HG02642 (cell line): ENCODE data around the gene JMJD8.

Source experiments
- ATAC-seq: cut with Tn5 transposase; IDR thresholded peaks from one replicate; pipeline ENCODE4 v1.9.1; 2021; ENCODE audit warnings: mild to moderate bottlenecking; ENCODE audit not compliant: unreplicated experiment, poor library complexity

The JMJD8 gene

DNA sequence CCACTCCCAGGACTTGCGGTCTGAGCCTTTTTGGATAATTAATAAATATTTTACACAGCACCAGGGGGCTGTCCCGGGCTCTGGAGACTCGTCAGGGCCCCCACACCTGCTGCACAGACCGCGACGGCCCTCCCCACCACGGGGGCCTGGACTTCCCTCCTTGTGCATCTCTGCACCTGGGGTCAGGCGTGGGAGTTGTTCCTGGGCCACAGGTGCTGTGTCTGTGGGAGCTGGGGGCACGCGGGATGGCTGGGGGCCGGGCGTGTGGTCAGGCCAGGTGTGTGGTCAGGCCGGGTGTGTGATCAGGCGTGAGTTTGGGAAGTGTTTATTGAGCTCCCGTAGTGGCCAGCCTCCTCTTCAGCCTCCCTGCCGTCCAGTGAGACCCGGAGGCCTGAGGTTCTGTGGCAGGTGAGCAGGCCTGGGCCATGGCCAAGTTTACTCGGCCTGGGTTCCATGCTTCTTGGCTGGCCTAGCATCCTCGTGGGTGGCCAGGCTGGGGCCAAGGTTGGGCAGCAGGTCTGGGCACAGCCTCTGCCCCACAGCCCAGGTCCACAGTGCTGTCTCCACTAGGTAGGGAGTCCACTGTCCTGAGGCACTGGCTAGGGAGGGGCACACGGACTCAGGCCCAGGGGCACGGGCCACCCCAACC, 5.8 kb downstream of the JMJD8 start:
- no peak for ATAC-seq

DNA sequence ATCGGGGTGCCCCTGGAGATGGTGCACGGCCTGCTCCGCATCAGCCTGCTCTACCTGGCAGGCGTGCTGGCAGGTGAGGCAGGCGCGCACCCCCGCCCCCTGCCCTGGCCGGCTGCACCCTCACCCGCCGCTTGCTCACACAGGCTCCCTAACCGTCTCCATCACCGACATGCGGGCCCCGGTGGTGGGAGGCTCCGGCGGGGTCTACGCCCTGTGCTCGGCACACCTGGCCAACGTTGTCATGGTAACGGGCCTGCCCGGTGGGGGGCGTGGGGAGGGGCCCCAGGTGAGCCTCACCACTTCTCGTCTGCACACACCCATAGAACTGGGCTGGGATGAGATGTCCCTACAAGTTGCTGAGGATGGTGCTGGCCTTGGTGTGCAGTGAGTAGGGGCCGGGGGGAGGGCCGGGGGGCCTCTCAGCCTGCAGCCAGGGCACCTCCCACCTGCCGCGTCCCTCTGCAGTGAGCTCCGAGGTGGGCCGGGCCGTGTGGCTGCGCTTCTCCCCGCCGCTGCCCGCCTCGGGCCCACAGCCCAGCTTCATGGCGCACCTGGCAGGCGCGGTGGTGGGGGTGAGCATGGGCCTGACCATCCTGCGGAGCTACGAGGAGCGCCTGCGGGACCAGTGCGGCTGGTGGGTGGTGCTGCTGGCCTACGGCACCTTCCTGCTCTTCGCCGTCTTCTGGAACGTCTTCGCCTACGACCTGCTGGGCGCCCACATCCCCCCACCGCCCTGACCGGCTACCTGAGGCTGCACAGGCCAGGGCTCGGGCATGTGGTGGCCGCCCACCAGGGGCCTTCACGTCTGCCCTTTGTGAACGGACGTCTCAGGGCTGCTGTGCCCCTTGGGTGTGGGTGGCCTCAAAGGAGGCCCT, 6.6 kb downstream of the JMJD8 start:
- ATAC-seq: no peak

DNA sequence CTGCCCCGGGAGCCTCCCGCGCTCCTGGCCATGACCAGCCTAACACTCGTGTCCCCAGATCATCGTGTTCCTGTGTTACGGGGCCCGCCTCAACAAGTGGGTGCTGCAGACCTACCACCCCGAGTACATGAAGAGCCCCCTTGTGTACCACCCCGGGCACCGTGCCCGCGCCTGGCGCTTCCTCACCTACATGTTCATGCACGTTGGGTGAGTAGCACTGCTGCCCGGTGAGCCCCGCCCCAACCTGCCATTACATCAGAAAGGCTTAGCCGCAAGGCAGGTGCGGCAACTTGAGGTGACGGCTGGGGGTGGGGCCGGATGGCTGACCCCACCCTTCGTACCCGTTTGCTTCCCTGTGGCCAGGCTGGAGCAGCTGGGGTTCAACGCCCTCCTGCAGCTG, 7.2 kb downstream of the JMJD8 start:
- no peak for ATAC-seq

DNA sequence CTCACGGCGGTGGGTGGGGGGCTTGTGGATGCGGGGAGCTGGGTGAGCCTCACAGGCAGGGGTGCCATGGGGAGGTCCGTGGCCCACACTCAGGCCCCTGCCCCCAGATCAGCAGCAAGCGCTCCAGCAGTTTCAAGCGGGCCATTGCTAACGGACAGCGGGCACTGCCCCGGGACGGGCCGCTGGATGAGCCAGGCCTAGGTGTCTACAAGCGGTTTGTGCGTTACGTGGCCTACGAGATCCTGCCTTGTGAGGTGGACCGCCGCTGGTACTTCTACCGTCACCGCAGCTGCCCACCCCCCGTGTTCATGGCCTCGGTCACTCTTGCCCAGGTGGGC, 7.6 kb downstream of the JMJD8 start:
- ATAC-seq: no peak

DNA sequence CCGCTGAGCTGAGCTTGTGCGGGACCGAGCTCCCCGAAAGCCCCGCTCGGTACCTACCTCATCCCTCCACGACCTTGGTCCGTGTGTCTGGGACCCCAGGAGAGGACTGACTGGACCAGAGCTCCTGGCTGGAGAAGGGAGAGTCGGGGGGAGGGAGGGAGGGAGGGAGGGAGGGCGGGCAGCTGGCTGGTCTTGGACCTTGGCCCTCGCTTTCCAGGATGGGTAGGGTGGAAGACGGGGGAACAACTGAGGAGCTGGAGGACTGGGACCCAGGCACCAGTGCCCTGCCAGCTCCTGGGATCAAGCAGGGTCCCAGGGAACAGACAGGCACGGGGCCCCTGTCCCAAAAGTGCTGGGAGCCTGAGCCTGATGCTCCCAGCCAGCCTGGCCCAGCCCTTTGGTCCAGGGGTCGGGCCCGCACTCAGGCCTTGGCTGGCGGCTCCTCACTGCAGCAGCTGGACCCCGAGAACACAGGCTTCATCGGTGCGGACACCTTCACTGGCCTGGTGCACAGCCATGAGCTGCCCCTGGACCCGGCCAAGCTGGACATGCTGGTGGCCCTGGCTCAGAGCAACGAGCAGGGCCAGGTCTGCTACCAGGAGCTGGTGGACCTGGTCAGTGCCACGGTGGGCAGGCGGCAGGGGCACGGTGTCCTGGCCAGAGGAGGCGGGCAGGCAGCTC, 8.1 kb downstream of the JMJD8 start:
- no peak for ATAC-seq

DNA sequence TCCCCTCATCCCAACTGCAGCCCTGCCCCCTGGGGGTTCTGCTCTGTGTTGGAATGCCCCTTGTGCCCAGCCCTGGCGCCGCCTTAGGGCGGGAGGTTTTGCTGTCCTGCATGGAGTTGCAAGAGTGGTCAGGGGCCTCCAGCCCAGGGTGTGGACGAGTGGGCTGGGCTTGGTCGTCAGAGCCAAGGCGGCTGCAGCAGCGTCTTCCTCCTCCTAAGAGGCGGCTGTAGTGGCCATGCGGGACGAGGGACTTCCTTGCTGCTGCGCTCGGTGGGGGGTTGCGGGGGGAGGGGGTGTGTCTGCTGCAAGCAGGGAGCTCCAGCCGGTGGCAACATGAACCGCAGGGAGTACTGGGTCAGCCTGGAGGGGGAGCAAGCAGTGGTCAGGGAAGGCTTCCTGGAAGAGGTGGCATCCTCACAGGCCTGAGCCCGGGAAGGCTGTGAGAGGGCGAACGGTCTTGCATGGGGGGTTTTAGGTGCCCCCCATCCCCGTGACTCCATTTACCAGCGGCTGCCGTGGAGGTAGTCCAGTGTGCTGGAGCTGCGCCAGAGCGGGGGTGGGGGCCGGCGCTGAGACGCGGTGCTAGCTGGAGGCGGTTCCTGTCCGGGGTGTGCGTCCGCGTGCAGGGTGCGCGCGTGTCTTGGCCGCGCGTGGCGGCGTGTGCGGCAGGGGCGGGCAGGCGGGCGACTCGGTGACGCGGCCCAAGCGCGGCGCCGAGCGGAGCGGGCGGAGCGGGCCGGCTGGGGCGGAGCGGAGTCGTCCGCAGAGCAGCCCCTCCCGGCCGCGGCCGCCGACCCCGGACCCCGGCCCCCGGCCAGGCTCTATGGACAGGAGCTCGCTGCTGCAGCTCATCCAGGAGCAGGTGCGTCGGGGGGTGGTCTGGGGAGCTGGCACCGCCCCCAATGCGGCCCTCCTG, 8.9 kb downstream of the JMJD8 start, which contains the start of gene RHBDL1:
Gene RHBDL1 (plus strand): TSS at position 704 of the 916 bp plus-strand sequence. CDS start 120 bp downstream, at position 824.
- no peak for ATAC-seq

DNA sequence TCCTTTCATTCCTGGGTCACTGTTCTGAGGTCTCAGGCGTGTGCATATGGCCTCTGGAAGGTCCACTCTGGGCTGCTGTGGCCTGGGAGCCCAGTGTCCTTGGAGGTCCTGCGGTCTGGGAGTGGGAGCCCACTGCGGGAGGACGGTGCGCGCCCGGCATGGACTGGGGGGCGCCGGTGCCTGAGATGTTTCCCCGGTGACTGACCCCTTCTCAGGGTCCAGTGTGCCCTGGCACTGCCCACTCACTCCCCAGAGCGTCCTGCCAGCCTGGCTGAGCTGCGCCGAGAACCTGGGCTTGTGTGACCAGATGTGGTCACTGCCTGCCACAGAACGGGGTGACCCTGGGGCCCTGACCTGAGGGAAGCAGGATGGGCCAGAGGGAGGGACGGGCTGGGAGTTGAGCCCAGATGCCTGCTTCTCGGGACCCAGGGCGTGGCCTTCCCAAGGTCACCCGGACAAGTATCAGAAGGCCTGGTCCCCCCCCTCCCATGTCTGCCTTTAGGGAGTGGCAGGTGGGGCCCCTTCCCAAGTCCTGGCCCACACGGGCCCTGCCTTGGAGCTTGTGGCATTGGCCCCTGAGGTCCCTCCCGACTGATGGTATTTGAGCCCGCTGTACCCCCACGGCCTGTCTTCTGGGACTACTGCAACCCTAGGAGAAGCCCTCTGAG, 9.8 kb downstream of the JMJD8 start:
- no peak for ATAC-seq

DNA sequence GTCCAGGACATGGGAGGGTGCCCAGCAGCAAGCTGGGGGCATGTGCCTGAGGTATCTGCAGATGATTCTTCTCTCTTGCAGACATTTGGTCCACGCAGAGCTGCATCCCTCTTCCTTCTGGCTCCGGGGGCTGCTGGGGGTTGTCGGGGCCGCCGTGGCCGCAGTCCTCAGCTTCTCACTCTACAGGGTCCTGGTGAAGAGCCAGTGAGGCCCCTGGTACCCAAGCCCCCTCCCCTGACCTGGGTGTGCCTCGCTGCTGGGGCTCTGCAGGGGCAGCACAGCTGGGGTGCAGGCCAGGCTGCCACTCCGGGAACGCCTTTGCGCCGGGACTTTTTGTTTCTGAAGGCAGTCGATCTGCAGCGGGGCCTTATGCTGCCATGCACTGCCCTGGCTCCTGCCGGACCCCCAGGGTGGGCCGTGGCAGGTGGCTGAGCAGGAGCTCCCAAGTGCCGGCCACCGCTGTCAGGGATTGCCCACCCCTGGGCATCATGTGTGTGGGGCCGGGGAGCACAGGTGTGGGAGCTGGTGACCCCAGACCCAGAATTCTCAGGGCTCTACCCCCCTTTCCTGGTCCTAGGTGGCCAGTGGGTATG, 10.6 kb downstream of the JMJD8 start:
- no peak for ATAC-seq

DNA sequence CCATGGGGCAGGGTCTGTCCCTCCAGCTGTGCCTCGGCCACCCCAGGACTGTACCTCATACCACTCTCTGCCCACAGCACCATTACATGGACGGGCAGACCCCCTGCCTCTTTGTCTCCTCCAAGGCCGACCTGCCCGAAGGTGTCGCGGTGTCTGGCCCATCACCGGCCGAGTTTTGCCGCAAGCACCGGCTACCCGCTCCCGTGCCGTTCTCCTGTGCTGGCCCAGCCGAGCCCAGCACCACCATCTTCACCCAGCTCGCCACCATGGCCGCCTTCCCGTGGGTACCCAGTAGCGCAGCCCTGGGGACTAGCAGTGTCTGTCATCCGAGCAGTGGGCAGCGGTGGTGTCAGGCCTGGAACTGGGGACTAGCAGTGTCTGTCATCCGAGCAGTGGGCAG, 11.3 kb downstream of the JMJD8 start:
- ATAC-seq: no peak

DNA sequence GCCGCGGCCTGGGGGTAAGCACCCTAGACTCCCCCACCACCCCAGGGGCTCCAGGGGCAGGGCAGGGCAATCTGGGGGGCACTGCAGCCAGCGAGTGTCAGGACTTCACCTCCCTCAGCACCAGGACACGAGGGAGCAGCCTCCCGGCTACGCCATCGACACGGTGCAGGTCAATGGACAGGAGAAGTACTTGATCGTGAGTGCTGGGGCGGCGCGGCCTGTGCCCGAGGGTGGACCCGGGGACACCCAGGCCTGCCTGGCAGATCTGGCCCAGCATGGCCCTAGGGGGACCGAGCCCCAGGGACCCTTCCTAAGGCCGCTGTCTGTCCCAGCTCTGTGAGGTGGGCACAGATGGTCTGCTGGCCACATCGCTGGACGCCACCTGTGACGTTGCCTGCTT, 11.8 kb downstream of the JMJD8 start:
- no peak for ATAC-seq

DNA sequence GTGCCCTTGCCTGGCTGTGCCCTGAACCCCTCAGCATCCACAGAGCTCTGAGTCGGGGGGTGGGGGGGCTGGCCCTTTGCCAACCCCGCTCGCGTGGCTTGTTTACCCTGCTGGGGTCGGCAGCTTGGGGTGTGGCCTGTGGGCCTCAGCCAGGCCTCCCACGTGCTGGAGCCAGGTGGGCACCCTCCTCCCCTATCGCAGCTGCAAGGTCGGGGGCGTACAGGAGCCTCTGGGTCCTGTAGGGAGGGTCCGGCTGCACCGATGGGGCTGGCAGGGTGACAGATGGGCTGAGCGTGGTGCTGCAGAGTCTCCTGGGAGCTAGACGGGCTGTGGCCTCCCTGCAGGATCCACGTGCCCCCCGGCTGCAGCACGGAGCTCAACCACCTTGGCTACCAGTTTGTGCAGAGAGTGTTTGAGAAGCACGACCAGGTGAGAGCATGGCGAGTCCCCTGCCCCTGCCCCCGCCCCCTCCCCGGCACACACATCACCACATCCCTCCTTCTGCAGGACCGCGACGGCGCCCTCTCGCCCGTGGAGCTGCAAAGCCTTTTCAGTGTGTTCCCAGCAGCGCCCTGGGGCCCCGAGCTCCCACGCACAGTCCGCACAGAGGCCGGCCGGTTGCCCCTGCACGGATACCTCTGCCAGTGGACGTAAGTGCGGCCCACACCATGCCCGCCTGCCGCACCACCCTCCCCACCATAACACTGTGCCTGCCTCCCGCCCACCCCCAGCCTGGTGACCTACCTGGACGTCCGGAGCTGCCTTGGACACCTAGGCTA, 12.6 kb downstream of the JMJD8 start:
- no peak for ATAC-seq

DNA sequence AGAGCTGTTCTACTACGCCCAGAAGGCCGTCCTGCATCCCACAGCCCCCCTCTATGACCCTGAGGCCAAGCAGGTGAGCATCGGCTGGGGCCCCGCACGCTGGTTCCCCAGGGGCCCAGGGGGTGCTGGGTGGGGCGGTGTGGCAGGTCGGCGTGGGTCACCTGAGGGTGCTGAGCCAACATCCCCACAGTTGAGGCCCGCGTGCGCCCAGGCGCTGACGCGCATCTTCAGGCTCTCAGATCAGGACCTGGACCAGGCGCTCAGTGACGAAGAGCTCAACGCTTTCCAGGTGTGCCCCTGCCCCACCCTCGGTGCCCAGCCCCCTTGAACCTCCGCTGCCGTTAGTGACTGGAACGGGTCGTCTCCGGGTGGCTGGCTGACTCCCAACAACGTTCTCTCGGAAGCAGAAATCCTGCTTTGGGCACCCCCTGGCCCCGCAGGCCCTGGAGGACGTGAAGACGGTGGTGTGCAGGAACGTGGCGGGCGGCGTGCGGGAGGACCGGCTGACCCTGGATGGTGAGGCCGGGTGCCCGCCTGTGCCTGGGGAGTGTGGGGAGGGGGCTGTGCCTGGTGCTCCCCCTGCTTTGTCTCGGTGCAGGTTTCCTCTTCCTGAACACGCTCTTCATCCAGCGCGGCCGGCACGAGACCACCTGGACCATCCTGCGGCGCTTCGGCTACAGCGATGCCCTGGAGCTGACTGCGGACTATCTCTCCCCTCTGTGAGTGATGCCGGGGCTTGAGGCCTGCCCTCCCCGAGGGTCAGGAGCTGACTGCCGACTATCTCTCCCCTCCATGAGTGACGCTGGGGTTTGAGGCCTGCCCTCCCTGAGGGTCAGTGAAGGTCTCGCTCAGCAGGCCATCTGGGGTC, 13.4 kb downstream of the JMJD8 start:
- no peak for ATAC-seq

DNA sequence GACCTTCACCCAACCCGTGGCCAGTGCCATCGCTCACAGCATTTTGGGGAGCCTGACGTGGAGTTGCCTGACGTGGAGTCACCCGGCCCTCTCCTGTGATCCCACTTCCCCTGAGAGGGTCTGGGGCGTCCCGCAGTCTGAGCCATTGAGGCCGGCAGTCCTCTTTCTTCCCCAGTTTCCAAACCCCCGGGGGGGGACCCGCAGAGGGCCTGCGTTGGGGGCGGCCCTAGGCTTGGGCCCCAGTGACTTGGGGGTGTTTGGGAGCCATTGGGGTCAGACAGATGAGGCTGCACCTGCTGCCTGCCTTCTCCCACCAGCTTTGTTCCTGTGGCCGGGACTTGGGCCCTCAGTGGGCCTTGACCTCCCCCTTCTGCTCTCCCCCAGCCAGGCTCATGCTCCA, 14.5 kb downstream of the JMJD8 start:
- ATAC-seq: no peak

DNA sequence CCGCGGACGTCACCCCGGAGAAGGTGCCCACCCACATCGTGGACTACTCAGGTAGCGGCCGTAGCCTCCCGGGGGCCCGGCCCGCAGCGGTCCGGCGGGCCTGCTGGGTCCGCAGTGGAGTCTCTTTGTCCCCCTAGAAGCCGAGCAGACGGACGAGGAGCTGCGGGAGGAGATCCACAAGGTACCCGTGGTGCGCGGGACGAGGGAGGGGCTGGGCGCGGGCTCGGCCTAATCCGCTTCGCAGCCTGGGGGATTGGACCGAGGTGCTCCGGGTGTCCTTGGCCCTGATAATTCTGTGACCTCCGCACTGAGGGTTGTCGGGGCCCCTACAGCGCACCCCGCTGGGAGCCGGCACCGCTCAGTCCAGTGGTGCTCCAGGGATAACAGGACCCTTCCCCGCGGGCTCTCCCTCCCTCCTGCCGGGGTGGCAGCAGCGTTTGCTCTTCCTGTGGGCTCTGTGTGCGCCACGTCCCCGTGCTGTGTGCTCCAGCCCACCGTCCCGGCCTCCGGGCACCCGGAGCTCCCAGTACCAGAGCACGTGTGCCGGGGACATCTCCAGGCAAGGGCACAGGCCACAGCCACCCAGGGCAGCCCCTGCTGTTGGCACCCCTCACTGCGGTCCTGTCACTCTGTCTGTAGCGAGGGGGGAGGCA, 15.5 kb downstream of the JMJD8 start:
- peak; percentile 8 for ATAC-seq

DNA sequence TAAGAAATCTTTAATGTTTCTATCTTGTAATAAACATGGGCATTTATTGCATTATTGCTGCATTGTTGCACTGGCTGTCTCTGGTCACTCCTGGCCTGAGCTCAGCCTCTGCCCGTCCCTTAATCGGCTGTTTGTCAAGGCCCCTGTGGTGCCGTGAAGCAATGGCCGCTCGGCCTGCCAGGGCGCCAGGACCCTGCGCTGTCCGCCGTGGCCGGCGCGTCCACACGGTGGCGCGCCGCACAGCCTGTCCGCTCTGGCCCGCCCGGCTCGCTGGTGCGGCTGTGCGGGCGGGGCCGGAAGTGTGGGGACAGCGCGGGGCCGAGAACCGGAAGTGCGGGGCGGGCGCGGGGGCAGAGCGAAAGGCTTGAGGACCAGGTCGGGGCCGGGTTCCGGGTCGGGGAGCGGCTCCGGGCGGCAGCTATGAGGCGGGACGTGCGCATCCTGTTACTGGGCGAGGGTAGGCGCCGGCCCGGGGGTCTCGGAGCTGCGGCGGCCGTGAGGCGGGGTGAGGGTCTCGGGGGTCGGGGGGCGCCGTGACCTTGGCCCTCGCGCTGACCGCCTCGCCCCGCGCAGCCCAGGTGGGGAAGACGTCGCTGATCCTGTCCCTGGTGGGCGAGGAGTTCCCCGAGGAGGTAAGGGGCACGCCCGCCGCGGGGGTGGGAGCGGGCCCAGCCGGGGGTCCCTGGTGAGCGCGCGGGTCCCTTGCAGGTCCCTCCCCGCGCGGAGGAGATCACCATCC, 16.2 kb downstream of the JMJD8 start, which contains the start of gene RHOT2:
Gene RHOT2 (plus strand): TSS at position 353 of the 739 bp plus-strand sequence. CDS start 68 bp downstream, at position 421.
- ATAC-seq: peak; percentile 81

DNA sequence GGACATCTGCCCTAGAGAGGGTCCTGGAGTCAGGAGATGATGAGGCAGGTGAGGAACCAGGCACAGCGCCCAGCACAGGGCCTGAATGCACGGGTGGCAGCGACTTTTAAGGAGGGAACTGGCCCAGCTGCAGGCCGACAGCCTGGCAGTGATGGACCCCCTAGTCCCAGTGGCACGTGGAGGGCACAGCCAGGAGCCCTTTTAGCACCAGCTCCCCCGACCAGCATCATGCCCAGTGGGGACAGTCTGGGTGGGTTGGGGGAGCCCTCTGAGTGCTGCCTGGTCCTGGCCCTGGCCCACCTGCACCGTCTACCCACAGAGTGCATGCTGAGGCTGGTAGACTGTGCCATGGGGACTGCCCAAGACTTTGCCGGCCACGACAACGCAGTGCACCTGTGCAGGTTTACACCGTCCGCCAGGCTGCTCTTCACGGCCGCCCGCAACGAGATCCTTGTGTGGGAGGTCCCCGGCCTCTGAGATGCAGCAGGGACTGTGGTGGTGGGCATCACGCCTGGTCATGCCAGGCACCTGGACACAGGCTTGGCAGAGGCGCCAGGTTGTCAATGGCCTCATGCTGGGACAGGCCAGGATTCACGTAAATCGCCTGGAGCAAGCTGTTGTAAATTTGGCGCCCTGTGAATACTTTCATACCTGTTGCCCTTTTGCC, 16.9 kb downstream of the JMJD8 start:
- ATAC-seq: no peak
